NCI-H748 treated with DMSO at 0.1 percent for 48 hours (cell line): ENCODE results near the gene RUNX1.
A peak's percentile ranks its signal among the peaks of the same experiment; 100 is the strongest.

Source experiments
- DNase-seq: peaks from one replicate; lab custom pipeline; 2025; lab: John Stamatoyannopoulos, UW

RUNX1 gene

GRCh38 chr21:34946385-34946840 is 102.7 kb downstream of the RUNX1 start:
- no peak for DNase-seq

GRCh38 chr21:34945288-34945687 is 103.8 kb downstream of the RUNX1 start:
- no peak for DNase-seq

GRCh38 chr21:34944015-34944755 is 104.9 kb downstream of the RUNX1 start:
- DNase-seq, result no peak

GRCh38 chr21:34942911-34943310 is 106.2 kb downstream of the RUNX1 start:
- DNase-seq, result no peak

- no peak for DNase-seq
These were observed 107.9 kb downstream of the RUNX1 start for GRCh38 chr21:34941162-34941561.

- DNase-seq, result no peak
These were observed 109.3 kb downstream of the RUNX1 start for GRCh38 chr21:34939673-34940331.

GRCh38 chr21:34938089-34938764 is 110.9 kb downstream of the RUNX1 start:
- no peak for DNase-seq

GRCh38 chr21:34936883-34937563 is 112.1 kb downstream of the RUNX1 start:
- DNase-seq, result peak; percentile 10

GRCh38 chr21:34936371-34936789 is 112.7 kb downstream of the RUNX1 start:
- DNase-seq, result peak; percentile 18

- DNase-seq, result no peak
These were observed 113.2 kb downstream of the RUNX1 start for GRCh38 chr21:34935898-34936297.

GRCh38 chr21:34935452-34935851 is 113.7 kb downstream of the RUNX1 start:
- DNase-seq, result no peak

GRCh38 chr21:34934350-34934749 is 114.8 kb downstream of the RUNX1 start:
- no peak for DNase-seq

GRCh38 chr21:34933609-34934335 is 115.3 kb downstream of the RUNX1 start:
- no peak for DNase-seq

GRCh38 chr21:34932233-34932632 is 116.9 kb downstream of the RUNX1 start:
- DNase-seq, result no peak

GRCh38 chr21:34930971-34931370 is 118.1 kb downstream of the RUNX1 start:
- DNase-seq, result no peak

- no peak for DNase-seq
These were observed 120.5 kb downstream of the RUNX1 start for GRCh38 chr21:34928637-34929036.

GRCh38 chr21:34927992-34928391 is 121.1 kb downstream of the RUNX1 start:
- no peak for DNase-seq

GRCh38 chr21:34926803-34927467 is 122.2 kb downstream of the RUNX1 start:
- no peak for DNase-seq

GRCh38 chr21:34925597-34925996 is 123.5 kb downstream of the RUNX1 start:
- DNase-seq, result no peak

GRCh38 chr21:34924771-34925419 is 124.2 kb downstream of the RUNX1 start:
- DNase-seq, result no peak

GRCh38 chr21:34924194-34924593 is 124.9 kb downstream of the RUNX1 start:
- no peak for DNase-seq
